Lung (tissue), 12 donors: ENCODE results near the gene STAT5B. TPM values are rescaled to one million over a fixed set of nuclear protein-coding genes. Genes with fewer than 3 reads are reported as not detected.

Experiments used
- ATAC-seq: fragments of 200-7000 bp; cut with Tn5 transposase; one replicate; pipeline ENCODE4 v1.9.1; 2020; ENCODE audit warnings: moderate number of reproducible peaks; ENCODE audit not compliant: insufficient read depth, low FRiP score
- DNase-seq, 3 donors: peaks; one replicate each; pipeline ENCODE4 v3.0.0-alpha.2; 2013 to 2017
- H3K27ac ChIP-seq, 2 donors: one replicate each; pipeline ENCODE4 v1.5.1; 2013; ENCODE audit warnings: mild to moderate bottlenecking in 2 of 2, moderate library complexity in 2 of 2, control low read depth in 1 of 2, inconsistent platforms in 1 of 2, low read depth in 1 of 2, low read length in 1 of 2
- H3K27me3 ChIP-seq, 3 donors: one replicate each; pipeline ENCODE4 v1.5.1; 2013; ENCODE audit warnings: low read length in 2 of 3; ENCODE audit not compliant: control insufficient read depth in 3 of 3, insufficient read depth in 3 of 3
- H3K36me3 ChIP-seq, 4 donors: one replicate each; pipeline ENCODE4 v1.5.1; 2013; ENCODE audit warnings: low read length in 4 of 4, mild to moderate bottlenecking in 1 of 4, moderate library complexity in 1 of 4; ENCODE audit not compliant: control insufficient read depth in 4 of 4, insufficient read depth in 4 of 4
- H3K4me1 ChIP-seq, 5 donors: one replicate each; pipeline ENCODE4 v1.5.1; 2013; ENCODE audit warnings: low read length in 5 of 5, mild to moderate bottlenecking in 2 of 5, moderate library complexity in 1 of 5; ENCODE audit not compliant: control insufficient read depth in 5 of 5, insufficient read depth in 5 of 5
- H3K4me3 ChIP-seq: one replicate; pipeline ENCODE4 v1.5.1; 2013; ENCODE audit warnings: mild to moderate bottlenecking, control low read depth, moderate library complexity
- H3K9ac ChIP-seq, 2 donors: one replicate each; pipeline ENCODE4 v1.5.1; 2013; ENCODE audit warnings: low read length in 2 of 2, control low read depth in 1 of 2; ENCODE audit not compliant: insufficient read depth in 1 of 2
- H3K9me3 ChIP-seq, 4 donors: one replicate each; pipeline ENCODE4 v1.5.1; 2013; ENCODE audit warnings: low read length in 3 of 4, mild to moderate bottlenecking in 1 of 4, moderate library complexity in 1 of 4; ENCODE audit not compliant: control insufficient read depth in 4 of 4, insufficient read depth in 3 of 4
- WGBS, 2 donors: extraction: QIAGEN DNeasy Blood & Tissue Kit; methylation state at CpG; one replicate each; pipeline ENCODE4 v1.1.7; 2013; 5-methylcytosine and 5-hydroxymethylcytosine counted together
- polyA plus RNA-seq, 2 donors: library from polyadenylated mRNA; stranded (reverse); fragments of 200-250 nt; gene quantifications; one replicate each; pipeline ENCODE4 v1.2.1, GENCODE V29; 2013
- total RNA-seq, 2 donors: library from RNA; depleted of rRNA in 1 of 2; stranded (reverse); fragments of >200 nt in 1 of 2; gene quantifications; one replicate each; pipeline ENCODE4 v1.2.1, GENCODE V29; 2014 to 2021
- TF ChIP-seq, protein P1 (sequence below): IDR thresholded peaks from 2 replicates; pipeline ENCODE4 v1.5.1; 2012; ENCODE audit warnings: mild to moderate bottlenecking; ENCODE audit errors: control extremely low read depth, extremely low read depth
- donor health status: control.
- donor health status: control.
- donor health status: Bipolar disorder and iron deficiency.
- donor health status: healthy.
- donor health status: DM: yes; HTN: yes; CAD: no.

STAT5B gene
- total and polyA plus RNA-seq, 4 donors: 23.3 to 53.6 (median 48.1) TPM

DNA sequence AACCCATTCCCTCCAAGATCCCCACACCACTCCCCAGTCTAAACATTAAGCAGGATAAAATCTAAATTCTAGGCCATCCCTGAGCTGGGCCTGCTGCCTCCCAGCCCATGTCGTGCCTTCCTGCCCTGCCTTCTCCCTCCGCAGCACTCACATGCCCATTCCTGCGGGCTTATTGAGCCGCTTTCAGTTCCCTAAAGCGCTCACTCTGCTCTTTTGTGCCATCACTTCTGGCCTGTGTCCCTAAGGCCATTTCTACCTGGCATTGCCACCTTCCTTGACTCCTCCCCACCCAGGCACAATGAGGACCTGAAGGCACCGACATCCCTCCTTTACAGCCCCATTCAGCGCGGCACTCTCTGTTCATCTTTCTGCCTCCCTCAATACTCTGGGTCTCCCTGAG is 108.4 kb downstream of the STAT5B start:
- Histone ChIP-seq H3K27ac (no peak overlapping the region), H3K9me3 (no peaks in the 10 kb centered on the region), H3K4me1 (no peaks in the 10 kb centered on the region), H3K4me3 (no peak overlapping the region), H3K36me3 (no peaks in the 10 kb centered on the region), H3K27me3 (peaks cover 0 to 7% (median 0%) of the 10 kb centered on the region in 3 donors), H3K9ac (no peak overlapping the region)
- no peak for DNase-seq
- WGBS, 2 donors: 82 to 87% methylated on average over 8 of the region's 8 CpGs
- TF ChIP-seq, protein P1, sequence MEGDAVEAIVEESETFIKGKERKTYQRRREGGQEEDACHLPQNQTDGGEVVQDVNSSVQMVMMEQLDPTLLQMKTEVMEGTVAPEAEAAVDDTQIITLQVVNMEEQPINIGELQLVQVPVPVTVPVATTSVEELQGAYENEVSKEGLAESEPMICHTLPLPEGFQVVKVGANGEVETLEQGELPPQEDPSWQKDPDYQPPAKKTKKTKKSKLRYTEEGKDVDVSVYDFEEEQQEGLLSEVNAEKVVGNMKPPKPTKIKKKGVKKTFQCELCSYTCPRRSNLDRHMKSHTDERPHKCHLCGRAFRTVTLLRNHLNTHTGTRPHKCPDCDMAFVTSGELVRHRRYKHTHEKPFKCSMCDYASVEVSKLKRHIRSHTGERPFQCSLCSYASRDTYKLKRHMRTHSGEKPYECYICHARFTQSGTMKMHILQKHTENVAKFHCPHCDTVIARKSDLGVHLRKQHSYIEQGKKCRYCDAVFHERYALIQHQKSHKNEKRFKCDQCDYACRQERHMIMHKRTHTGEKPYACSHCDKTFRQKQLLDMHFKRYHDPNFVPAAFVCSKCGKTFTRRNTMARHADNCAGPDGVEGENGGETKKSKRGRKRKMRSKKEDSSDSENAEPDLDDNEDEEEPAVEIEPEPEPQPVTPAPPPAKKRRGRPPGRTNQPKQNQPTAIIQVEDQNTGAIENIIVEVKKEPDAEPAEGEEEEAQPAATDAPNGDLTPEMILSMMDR: no peak
- no peak for ATAC-seq

DNA sequence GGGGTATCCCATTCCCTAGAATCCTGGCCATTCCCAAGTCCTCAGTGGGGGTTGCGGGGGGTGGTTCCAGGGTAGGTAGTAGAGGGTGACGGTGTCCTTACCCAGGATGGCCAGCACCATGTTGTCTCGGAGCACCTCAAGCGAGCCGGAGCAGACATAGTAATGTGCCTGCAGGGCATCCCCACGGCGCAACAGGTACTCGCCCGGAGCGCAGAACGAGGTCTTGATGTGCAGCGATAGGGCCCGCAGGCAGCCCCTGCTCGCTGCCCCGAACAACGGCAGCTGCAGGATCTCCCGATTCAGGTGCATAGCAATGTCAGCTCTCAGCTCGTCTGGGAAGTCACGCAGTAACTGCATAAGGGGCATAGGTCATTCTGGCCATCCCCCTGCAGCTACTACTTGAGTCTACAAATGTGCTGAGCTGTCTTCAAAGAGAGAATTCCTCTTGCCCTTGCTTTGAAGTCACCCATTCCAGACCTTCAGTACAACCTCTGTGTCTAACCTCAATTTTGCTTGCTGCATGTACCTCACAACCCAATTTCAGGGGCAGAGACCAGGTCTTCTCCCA is 109.9 kb downstream of the STAT5B start:
- Histone ChIP-seq H3K36me3 (no peaks in the 10 kb centered on the region), H3K4me3 (no peak overlapping the region), H3K9me3 (no peaks in the 10 kb centered on the region), H3K27ac (no peak overlapping the region), H3K27me3 (peaks cover 0 to 4% (median 0%) of the 10 kb centered on the region in 3 donors), H3K9ac (no peak overlapping the region), H3K4me1 (peaks cover 0 to 3% (median 0%) of the 10 kb centered on the region in 5 donors)
- DNase-seq (no peak), ATAC-seq (no peak)
- TF ChIP-seq, protein P1: no peak
- 92 to 93% methylated on average over 19 of the region's 19 CpGs for WGBS, 2 donors

DNA sequence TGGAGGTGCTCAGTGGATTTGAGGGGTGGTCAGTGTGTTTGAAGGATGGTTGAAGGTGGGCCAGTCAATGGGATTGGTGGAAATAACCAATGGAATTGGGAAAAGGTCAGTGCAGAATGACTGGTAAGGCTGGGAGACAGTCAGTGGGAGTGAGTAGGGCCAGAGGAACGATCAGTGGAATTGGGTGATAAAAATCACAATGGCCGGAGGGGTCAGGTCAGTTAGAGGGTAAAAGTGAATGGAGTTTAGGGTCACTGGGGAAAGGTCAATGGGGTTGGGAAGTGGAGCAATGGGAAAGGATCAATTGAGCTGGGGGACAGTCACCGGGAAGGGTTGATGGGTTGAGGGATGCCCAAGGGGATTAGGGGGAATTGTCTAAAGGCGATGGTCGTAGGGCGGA is 110.4 kb downstream of the STAT5B start:
- 91 to 93% methylated on average over 6 of the region's 6 CpGs for WGBS, 2 donors
- peaks cover 0 to 5% (median 0%) of the 10 kb centered on the region in 5 donors for H3K4me1 ChIP-seq
- no peak overlapping the region for H3K4me3 ChIP-seq

More for the DNA sequence above, 110.4 kb downstream of the STAT5B start:
- no peak for ATAC-seq
- TF ChIP-seq, protein P1: no peak
- no peak overlapping the region for H3K9ac ChIP-seq
- no peaks in the 10 kb centered on the region for H3K9me3 ChIP-seq
- H3K27ac ChIP-seq: no peak overlapping the region
- no peaks in the 10 kb centered on the region for H3K27me3 ChIP-seq
- DNase-seq: no peak
- H3K36me3 ChIP-seq: no peaks in the 10 kb centered on the region
